GM12878 (cell line): ENCODE data around the gene CXCL17. TPM values are rescaled to one million over a fixed set of nuclear protein-coding genes. Genes with fewer than 3 reads are reported as not detected.

ENCODE experiments used
- ATAC-seq: fragments of 200-7000 bp; cut with Tn5 transposase; 3 replicates; pipeline ENCODE4 v1.9.1; 2020; ENCODE audit warnings: mild to moderate bottlenecking, moderate library complexity
- BruUV-seq: library from RNA; stranded (reverse); fragments of 400-500 nt; replicated peaks from 2 replicates; lab custom pipeline; 2021; lab: Mats Ljungman, UMichigan
- CTCF ChIA-PET: fragments of 300-600 bp; sonication (Branson Sonifier 250); formaldehyde crosslinking; extraction: SDS; loops from one replicate; lab custom pipeline; 2021; ENCODE audit warnings: inconsistent platforms; lab: Yijun Ruan, JAX
- POLR2A ChIA-PET: fragments of 350-600 bp; formaldehyde crosslinking; extraction: SDS; loops from one replicate; lab custom pipeline; 2021; ENCODE audit warnings: inconsistent platforms; lab: Charles Lee
- RAD21 ChIA-PET: fragments of 300-600 bp; sonication (Branson Sonifier 250); formaldehyde crosslinking; loops from one replicate; lab custom pipeline; 2023; ENCODE audit warnings: antibody characterized with exemption; ENCODE audit not compliant: unreplicated experiment; lab: Charles Lee
- SMC1A ChIA-PET: fragments of 300-600 bp; sonication (Branson Sonifier 250); formaldehyde crosslinking; loops from one replicate; lab custom pipeline; 2023; ENCODE audit not compliant: unreplicated experiment, uncharacterized antibody; lab: Charles Lee
- DNase-seq: peaks from one replicate; pipeline ENCODE4 v3.0.0-alpha.2; 2011; ENCODE audit warnings: low read depth, low spot score
- FAIRE-seq: peaks from 3 replicates; lab custom pipeline; 2011; peaks lifted over from hg19 to GRCh38; lab: Jason Lieb, UNC
- H2AFZ ChIP-seq: 2 replicates; pipeline ENCODE4 v1.6.0; 2011; ENCODE audit warnings: low read depth, low read length, control low read depth; ENCODE audit not compliant: control insufficient read depth
- H3K27ac ChIP-seq: 2 replicates; pipeline ENCODE4 v1.5.1; 2011; ENCODE audit warnings: control low read depth; ENCODE audit not compliant: control insufficient read depth, insufficient read depth
- H3K27me3 ChIP-seq, 2 experiments: replicated peaks in 1 of 2; 2 replicates each; pipeline versions ENCODE4 v1.6.0 to v1.6.1; 2011; ENCODE audit warnings: low read length in 1 of 2; ENCODE audit not compliant: control insufficient read depth in 2 of 2, insufficient read depth in 2 of 2
- H3K36me3 ChIP-seq, 2 experiments: 2 replicates each; pipeline ENCODE4 v1.5.1; 2011; ENCODE audit warnings: low read length in 1 of 2; ENCODE audit not compliant: control insufficient read depth in 2 of 2, insufficient read depth in 2 of 2
- H3K4me1 ChIP-seq: 2 replicates; pipeline ENCODE4 v1.6.1; 2011; ENCODE audit warnings: mild to moderate bottlenecking, low read length, moderate library complexity, mixed read lengths; ENCODE audit not compliant: control insufficient read depth, insufficient read depth
- H3K4me2 ChIP-seq: 2 replicates; pipeline ENCODE4 v1.6.0; 2011; ENCODE audit warnings: control low read depth; ENCODE audit not compliant: control insufficient read depth, insufficient read depth
- H3K4me3 ChIP-seq: fragments of 200-600 bp; sonication (generic); 2 replicates; pipeline ENCODE4 v1.5.1; 2016
- H3K79me2 ChIP-seq: 2 replicates; pipeline ENCODE4 v1.6.0; 2011; ENCODE audit warnings: low read length; ENCODE audit not compliant: control insufficient read depth, insufficient read depth
- H3K9ac ChIP-seq: 2 replicates; pipeline ENCODE4 v1.8.0; 2011; ENCODE audit warnings: low read length, control low read depth, mixed read lengths; ENCODE audit not compliant: control insufficient read depth, insufficient read depth
- H3K9me3 ChIP-seq: replicated peaks from 3 replicates; pipeline ENCODE4 v1.5.1; 2011; ENCODE audit warnings: mild to moderate bottlenecking, low read length; ENCODE audit not compliant: control insufficient read depth, insufficient read depth
- H4K20me1 ChIP-seq: 2 replicates; pipeline ENCODE4 v1.6.0; 2011; ENCODE audit not compliant: control insufficient read depth, insufficient read depth
- BCLAF1 ChIP-seq: fragments of 450-650 bp; IDR thresholded peaks from 2 replicates; pipeline ENCODE4 v1.6.1; 2017; ENCODE audit warnings: antibody characterized with exemption, mild to moderate bottlenecking, moderate library complexity
- EGR1 ChIP-seq, 2 experiments: IDR thresholded peaks; 1 replicate in 1 of 2; 2 replicates in 1 of 2; pipeline ENCODE4 v1.6.1; 2011 to 2012; ENCODE audit warnings: low read depth in 2 of 2, low read length in 2 of 2, borderline replicate concordance in 1 of 2, mild to moderate bottlenecking in 1 of 2, moderate library complexity in 1 of 2
- GABPA ChIP-seq: IDR thresholded peaks from 2 replicates; pipeline ENCODE4 v1.6.1; 2014; ENCODE audit warnings: antibody characterized with exemption, low read depth, mild to moderate bottlenecking, inconsistent platforms
- IKZF2 ChIP-seq, 2 experiments: fragments of 450-650 bp; IDR thresholded peaks; 2 replicates each; pipeline ENCODE4 v1.6.1; 2017; ENCODE audit warnings: mild to moderate bottlenecking in 2 of 2, moderate library complexity in 2 of 2
- LARP7 ChIP-seq: fragments of 450-650 bp; IDR thresholded peaks from 2 replicates; pipeline ENCODE4 v1.6.1; 2017; ENCODE audit warnings: mild to moderate bottlenecking
- NFYB ChIP-seq: IDR thresholded peaks from 2 replicates; pipeline ENCODE4 v1.6.1; 2011; ENCODE audit warnings: low read depth, mild to moderate bottlenecking, low read length, improper control_type of control experiment, moderate library complexity; ENCODE audit not compliant: insufficient read depth
- NRF1 ChIP-seq: conservative IDR thresholded peaks from 2 replicates; pipeline ENCODE4 v1.6.1; 2011; ENCODE audit warnings: mild to moderate bottlenecking, low read depth, low read length, improper control_type of control experiment
- SPI1 ChIP-seq: IDR thresholded peaks from 2 replicates; pipeline ENCODE4 v1.6.1; 2011; ENCODE audit warnings: low read depth, mild to moderate bottlenecking, low read length, moderate library complexity, borderline replicate concordance; ENCODE audit not compliant: insufficient read depth
- USF1 ChIP-seq: IDR thresholded peaks from 2 replicates; pipeline ENCODE4 v1.6.1; 2011; ENCODE audit warnings: borderline replicate concordance, low read depth, mild to moderate bottlenecking, moderate library complexity, mixed read lengths, low read length; ENCODE audit not compliant: insufficient read depth; ENCODE audit errors: extremely low read length
- YBX1 ChIP-seq: fragments of 450-650 bp; IDR thresholded peaks from 2 replicates; pipeline ENCODE4 v1.6.1; 2016; ENCODE audit warnings: antibody characterized with exemption
- ZNF384 ChIP-seq: IDR thresholded peaks from 2 replicates; pipeline ENCODE4 v1.6.1; 2012; ENCODE audit warnings: low read depth, mild to moderate bottlenecking, low read length, improper control_type of control experiment, borderline replicate concordance
- WGBS: methylation state at CpG from one replicate; pipeline ENCODE4 v1.1.6; 2016; ENCODE audit warnings: low lambda C conversion rate; ENCODE audit not compliant: insufficient replicate concordance, insufficient coverage; ENCODE audit errors: missing lambda C conversion rate; 5-methylcytosine and 5-hydroxymethylcytosine counted together
- in situ Hi-C: fragments of 300-500 bp; cut with MboI; formaldehyde crosslinking; loops from 9 replicates; pipeline ENCODE4 v1.14.3; 2018; ENCODE audit warnings: mixed read lengths
- intact Hi-C: fragments of 100-400 bp; cut with micrococcal nuclease; formaldehyde crosslinking; loops from one replicate; pipeline ENCODE4 v1.14.2; 2022; ENCODE audit not compliant: unreplicated experiment
- polyA plus RNA-seq, 11 experiments: library from polyadenylated mRNA; depleted of rRNA in 4 of 11; unstranded in 6 of 11; stranded (reverse) in 5 of 11; fragments of >200 nt; fragmentation: Nextera tagmentation in 4 of 11; fragmentation: Illumina TruSeq in 1 of 11; extraction: Ambion mirVana in 4 of 11; extraction: Trizol in 1 of 11; gene quantifications; 1 replicate in 1 of 11; 2 replicates in 10 of 11; pipeline versions ENCODE4 v1.2.1 to v1.2.3, GENCODE V29; 2011 to 2016; ENCODE audit warnings: inconsistent platforms in 2 of 11, missing spikeins in 2 of 11, low read depth in 1 of 11
- total RNA-seq, 4 experiments: library from RNA; depleted of rRNA in 3 of 4; stranded (reverse); fragments of >200 nt in 3 of 4; fragmentation: Illumina TruSeq in 1 of 4; extraction: Trizol in 1 of 4; gene quantifications; 2 replicates each; pipeline versions ENCODE4 v1.2.1 to v1.2.3, GENCODE V29; 2013 to 2021

Gene CXCL17
- total and polyA plus RNA-seq, 10 of the 15 experiments (the other 5 are each of a cell fraction or from before 2014, with no cell fraction given) = 0.13 to 0.24 (median 0.15) TPM; not detected in 7

- no peak overlapping the region for H3K4me3 ChIP-seq
- H3K4me2 ChIP-seq = no peak overlapping the region
- H4K20me1 ChIP-seq = no peaks in the 10 kb centered on the region
- DNase-seq (no peak), ATAC-seq (no peak), FAIRE-seq (no peak)
- no peaks in the 10 kb centered on the region for H3K36me3 ChIP-seq
- RAD21 ChIA-PET = interaction anchor here (0.5 to 1.2 kb wide), 3 partner anchors 11 to 83 kb away, joined by 3 to 4 read pairs (median 3); no protein-coding TSS in a partner anchor
- H3K9ac ChIP-seq = no peak overlapping the region
- WGBS = 3% methylated on average over 1 of the region's 1 CpG
- in situ Hi-C loops (no loop called here), intact Hi-C loops (loop anchor here (10.0 kb wide), 1 partner anchor 327 kb away; no protein-coding TSS in a partner anchor)
- SMC1A ChIA-PET = interaction anchor here (1.2 kb wide), 1 partner anchor 19 kb away, joined by 4 read pairs; no protein-coding TSS in a partner anchor
- no peaks in the 10 kb centered on the region for H3K9me3 ChIP-seq
- no peak overlapping the region for H3K27ac ChIP-seq
- CTCF ChIA-PET = interaction anchor here (0.6 to 5.4 kb wide), 3 partner anchors 10 to 161 kb away, joined by 4 to 95 read pairs (median 15); no protein-coding TSS in a partner anchor
- POLR2A ChIA-PET = interaction anchor here (0.7 kb wide), 1 partner anchor 863 kb away, joined by 3 read pairs; no protein-coding TSS in a partner anchor
- H3K79me2 ChIP-seq = no peaks in the 10 kb centered on the region
- no peak for TF ChIP-seq EGR1 (IDR thresholded peaks at IDR 0.05; ENCODE audit: borderline replicate concordance in 1 of 2, low read depth in 2 of 2, low read length in 2 of 2)
- TF ChIP-seq GABPA = no peak
- TF ChIP-seq LARP7 = no peak
- TF ChIP-seq IKZF2 (IDR thresholded peaks at IDR 0.05) = no peak
- TF ChIP-seq ZNF384 = no peak
- TF ChIP-seq BCLAF1 = no peak
- no peak for TF ChIP-seq YBX1
- TF ChIP-seq SPI1 = no peak
- no peak for TF ChIP-seq NRF1
- TF ChIP-seq NFYB = no peak
- no peak for TF ChIP-seq USF1
- H2AFZ ChIP-seq = no peak overlapping the region
- H3K27me3 ChIP-seq = no peaks in the 10 kb centered on the region
- H3K4me1 ChIP-seq = no peaks in the 10 kb centered on the region
- BruUV-seq = no TSS peak
Observed at GRCh38 chr19:42431486-42431885, 11.3 kb downstream of the CXCL17 start.
